GM12872 (cell line): ENCODE results near the gene PRRG2.

Experiments used
- CTCF ChIP-seq: IDR thresholded peaks from 3 replicates; pipeline ENCODE4 v1.5.1; 2011; ENCODE audit warnings: low read depth, mild to moderate bottlenecking, low read length, moderate library complexity; ENCODE audit not compliant: insufficient read depth

Gene PRRG2

GRCh38 chr19:49636233-49636932, 55.3 kb downstream of the PRRG2 start:
- TF ChIP-seq CTCF: no peak

DNA sequence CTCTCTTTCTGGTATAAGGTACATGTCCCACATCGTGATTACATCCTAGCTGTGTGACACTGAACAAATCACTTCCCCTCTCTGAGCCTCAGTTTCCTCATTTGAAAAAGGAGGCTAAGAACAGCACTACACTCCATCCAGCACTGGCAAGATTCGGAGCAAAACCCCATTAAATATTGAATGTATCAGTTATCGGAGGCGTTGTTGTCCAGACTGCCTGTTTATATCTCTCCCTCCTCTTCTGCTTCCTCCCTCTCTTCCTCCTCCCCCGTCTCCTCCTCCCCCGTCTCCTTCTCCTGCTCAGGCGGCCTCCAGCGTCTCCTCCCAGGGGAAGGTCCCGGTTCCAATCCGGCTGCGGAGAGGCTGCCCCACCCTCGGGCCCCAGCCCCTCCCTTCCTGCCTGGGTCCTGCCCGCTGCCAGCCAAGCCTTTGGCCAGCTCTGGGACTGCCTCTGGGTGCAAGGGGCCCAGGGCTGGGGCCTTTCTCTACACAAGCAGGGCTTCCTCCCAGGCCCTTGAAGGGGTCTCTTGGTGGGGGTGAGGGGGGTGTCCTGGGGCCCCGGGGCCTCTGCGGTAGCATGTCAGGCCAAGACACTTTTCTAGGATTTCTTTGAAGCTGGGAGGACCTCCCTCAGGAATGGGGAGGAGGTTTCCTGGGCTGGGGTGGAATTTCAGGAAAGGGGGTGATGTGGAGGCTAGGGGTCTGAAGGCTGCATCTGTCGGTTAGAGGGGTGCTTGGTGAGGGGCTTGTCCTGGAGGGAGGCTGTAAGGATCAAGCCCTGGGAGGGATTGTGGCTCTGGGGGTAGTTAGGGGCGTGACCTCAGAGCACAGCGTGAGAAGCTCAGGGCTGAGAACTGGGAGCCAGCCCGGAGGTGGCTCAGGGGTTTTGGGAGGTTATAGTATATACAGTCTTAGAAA, 57.0 kb downstream of the PRRG2 start:
- TF ChIP-seq CTCF: no peak

DNA sequence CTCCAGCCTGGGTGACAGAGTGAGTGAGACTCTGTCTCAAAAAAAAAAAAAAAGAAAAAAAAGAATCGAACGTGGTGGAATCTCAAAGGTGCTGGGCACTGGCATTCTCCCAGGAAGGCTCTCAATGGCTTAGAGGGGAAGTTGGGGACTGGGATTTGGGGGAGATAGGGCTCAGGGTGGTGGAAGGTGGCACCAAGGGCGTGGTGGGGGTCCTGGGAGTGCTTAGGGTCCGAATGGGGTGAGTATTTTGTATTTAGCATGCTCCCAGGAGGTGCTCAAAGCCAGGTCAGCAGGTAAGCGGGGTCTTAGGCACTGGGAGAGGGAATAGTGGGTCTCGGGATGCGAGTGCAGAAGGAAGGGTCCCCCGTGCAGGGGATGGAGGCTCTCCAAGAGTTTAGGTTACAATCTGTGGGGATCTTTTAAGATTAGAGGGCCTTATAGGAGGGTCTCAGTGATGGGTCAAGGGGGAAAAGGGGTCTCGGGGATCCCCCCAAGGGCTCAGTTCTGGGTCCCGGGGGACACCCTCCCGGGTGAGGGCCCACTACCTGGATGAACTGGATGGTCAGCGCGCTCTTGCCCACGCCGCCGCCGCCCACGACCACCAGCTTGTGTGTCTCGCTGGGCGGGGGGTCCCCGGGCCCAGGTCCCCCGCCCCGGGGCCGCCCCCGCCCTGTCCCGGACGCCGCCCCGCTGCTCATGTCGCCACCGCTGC, 58.4 kb downstream of the PRRG2 start:
- no peak for TF ChIP-seq CTCF

GRCh38 chr19:49640113-49640898, 59.2 kb downstream of the PRRG2 start, which contains the start of gene RRAS:
Gene RRAS, minus strand, starts transcription at chr19:49640143. Its CDS starts 45 bp downstream, at chr19:49640098.
- TF ChIP-seq CTCF: no peak
